ENCODE data around the gene CSNK1G2.

Gene CSNK1G2

GRCh38 chr19:1957562-1958248, 16.7 kb downstream of the CSNK1G2 start:
- Histone ChIP-seq H3K27me3 (ENCODE audit: insufficient read depth, low read length) (no peaks in the 10 kb centered on the region), H3K9ac (ENCODE audit: low read depth, low read length) (no peak overlapping the region), H3K9me3 (ENCODE audit: insufficient read depth, low read depth, low read length) (no peaks in the 10 kb centered on the region), H3K4me1 (ENCODE audit: insufficient read depth, low read length) (no peaks in the 10 kb centered on the region), H3K4me3 (ENCODE audit: low read length) (no peak overlapping the region), H3K36me3 (ENCODE audit: insufficient read depth, low read depth, low read length) (peaks cover 5% of the 10 kb centered on the region; the same call in 1 of the 2 replicates), H3K27ac (ENCODE audit: low read length) (no peak overlapping the region)

- Histone ChIP-seq H3K27ac (ENCODE audit: low read length) (no peak overlapping the region), H3K9ac (ENCODE audit: low read depth, low read length) (no peak overlapping the region; the same call in 1 of the 2 replicates), H3K36me3 (ENCODE audit: insufficient read depth, low read depth, low read length) (no peaks in the 10 kb centered on the region; the same call in 1 of the 2 replicates), H3K27me3 (ENCODE audit: insufficient read depth, low read length) (no peaks in the 10 kb centered on the region), H3K4me3 (ENCODE audit: low read length) (no peak overlapping the region), H3K9me3 (ENCODE audit: insufficient read depth, low read depth, low read length) (no peaks in the 10 kb centered on the region), H3K4me1 (ENCODE audit: insufficient read depth, low read length) (no peaks in the 10 kb centered on the region)
Measured at GRCh38 chr19:1959928-1960589, 19.1 kb downstream of the CSNK1G2 start.

- H3K4me1 ChIP-seq (ENCODE audit: insufficient read depth, low read length), result no peaks in the 10 kb centered on the region
- H3K27ac ChIP-seq (ENCODE audit: low read length), result no peak overlapping the region
- H3K9ac ChIP-seq (ENCODE audit: low read depth, low read length), result no peak overlapping the region
- H3K27me3 ChIP-seq (ENCODE audit: insufficient read depth, low read length), result no peaks in the 10 kb centered on the region
- H3K9me3 ChIP-seq (ENCODE audit: insufficient read depth, low read depth, low read length), result no peaks in the 10 kb centered on the region
- no peak overlapping the region for H3K4me3 ChIP-seq (ENCODE audit: low read length)
- H3K36me3 ChIP-seq (ENCODE audit: insufficient read depth, low read depth, low read length), result no peaks in the 10 kb centered on the region; the same call in 1 of the 2 replicates
Measured at GRCh38 chr19:1961000-1961883, 20.3 kb downstream of the CSNK1G2 start.

- Histone ChIP-seq H3K9ac (ENCODE audit: low read depth, low read length) (no peak overlapping the region), H3K4me1 (ENCODE audit: insufficient read depth, low read length) (no peaks in the 10 kb centered on the region), H3K36me3 (ENCODE audit: insufficient read depth, low read depth, low read length) (no peaks in the 10 kb centered on the region; the same call in 1 of the 2 replicates), H3K9me3 (ENCODE audit: insufficient read depth, low read depth, low read length) (no peaks in the 10 kb centered on the region), H3K4me3 (ENCODE audit: low read length) (no peak overlapping the region), H3K27me3 (ENCODE audit: insufficient read depth, low read length) (no peaks in the 10 kb centered on the region), H3K27ac (ENCODE audit: low read length) (no peak overlapping the region)
Measured at GRCh38 chr19:1962674-1963073, 21.7 kb downstream of the CSNK1G2 start.

GRCh38 chr19:1967087-1967608, 26.2 kb downstream of the CSNK1G2 start:
- Histone ChIP-seq H3K27me3 (ENCODE audit: insufficient read depth, low read length) (no peaks in the 10 kb centered on the region), H3K4me3 (ENCODE audit: low read length) (no peak overlapping the region), H3K9ac (ENCODE audit: low read depth, low read length) (no peak overlapping the region), H3K36me3 (ENCODE audit: insufficient read depth, low read depth, low read length) (peaks cover 3% of the 10 kb centered on the region), H3K4me1 (ENCODE audit: insufficient read depth, low read length) (no peaks in the 10 kb centered on the region), H3K27ac (ENCODE audit: low read length) (no peak overlapping the region), H3K9me3 (ENCODE audit: insufficient read depth, low read depth, low read length) (no peaks in the 10 kb centered on the region)

- Histone ChIP-seq H3K4me1 (ENCODE audit: insufficient read depth, low read length) (no peaks in the 10 kb centered on the region), H3K27ac (ENCODE audit: low read length) (no peak overlapping the region), H3K4me3 (ENCODE audit: low read length) (no peak overlapping the region), H3K9ac (ENCODE audit: low read depth, low read length) (no peak overlapping the region), H3K27me3 (ENCODE audit: insufficient read depth, low read length) (no peaks in the 10 kb centered on the region), H3K36me3 (ENCODE audit: insufficient read depth, low read depth, low read length) (peaks cover 6% of the 10 kb centered on the region), H3K9me3 (ENCODE audit: insufficient read depth, low read depth, low read length) (no peaks in the 10 kb centered on the region)
Measured at GRCh38 chr19:1968279-1969175, 27.6 kb downstream of the CSNK1G2 start.

- Histone ChIP-seq H3K27me3 (ENCODE audit: insufficient read depth, low read length) (no peaks in the 10 kb centered on the region), H3K4me1 (ENCODE audit: insufficient read depth, low read length) (no peaks in the 10 kb centered on the region), H3K4me3 (ENCODE audit: low read length) (no peak overlapping the region), H3K9ac (ENCODE audit: low read depth, low read length) (no peak overlapping the region), H3K27ac (ENCODE audit: low read length) (no peak overlapping the region), H3K36me3 (ENCODE audit: insufficient read depth, low read depth, low read length) (peaks cover 7% of the 10 kb centered on the region), H3K9me3 (ENCODE audit: insufficient read depth, low read depth, low read length) (no peaks in the 10 kb centered on the region)
Measured at GRCh38 chr19:1969176-1970002, 28.4 kb downstream of the CSNK1G2 start.

- no peaks in the 10 kb centered on the region for H3K9me3 ChIP-seq (ENCODE audit: insufficient read depth, low read depth, low read length)
- H3K4me1 ChIP-seq (ENCODE audit: insufficient read depth, low read length), result no peaks in the 10 kb centered on the region
- no peak overlapping the region for H3K27ac ChIP-seq (ENCODE audit: low read length)
- H3K4me3 ChIP-seq (ENCODE audit: low read length), result no peak overlapping the region
- no peaks in the 10 kb centered on the region for H3K27me3 ChIP-seq (ENCODE audit: insufficient read depth, low read length)
- no peak overlapping the region for H3K9ac ChIP-seq (ENCODE audit: low read depth, low read length)
- peaks cover 12% of the 10 kb centered on the region for H3K36me3 ChIP-seq (ENCODE audit: insufficient read depth, low read depth, low read length)
Measured at GRCh38 chr19:1970003-1970805, 29.2 kb downstream of the CSNK1G2 start.

- Histone ChIP-seq H3K27me3 (ENCODE audit: insufficient read depth, low read length) (no peaks in the 10 kb centered on the region), H3K9me3 (ENCODE audit: insufficient read depth, low read depth, low read length) (no peaks in the 10 kb centered on the region), H3K36me3 (ENCODE audit: insufficient read depth, low read depth, low read length) (peaks cover 20% of the 10 kb centered on the region), H3K4me3 (ENCODE audit: low read length) (no peak overlapping the region), H3K27ac (ENCODE audit: low read length) (no peak overlapping the region), H3K9ac (ENCODE audit: low read depth, low read length) (no peak overlapping the region), H3K4me1 (ENCODE audit: insufficient read depth, low read length) (no peaks in the 10 kb centered on the region)
Measured at GRCh38 chr19:1970806-1971502, 30.0 kb downstream of the CSNK1G2 start.
